GM12892 (cell line): ENCODE measurements around the gene CEBPE.

Source experiments
- DNase-seq: peaks from one replicate; pipeline ENCODE4 v3.0.0; 2011; ENCODE audit not compliant: insufficient read length
- FAIRE-seq: peaks from 2 replicates; lab custom pipeline; 2011; peaks lifted over from hg19 to GRCh38; lab: Jason Lieb, UNC
- POLR2A ChIP-seq: IDR thresholded peaks from 2 replicates; pipeline ENCODE4 v1.6.1; 2011; ENCODE audit warnings: low read depth, low read length, control low read depth
- POLR2AphosphoS5 ChIP-seq: IDR thresholded peaks from 2 replicates; pipeline ENCODE4 v1.6.1; 2011; ENCODE audit warnings: low read depth, low read length, control low read depth
- TAF1 ChIP-seq: IDR thresholded peaks from 2 replicates; pipeline ENCODE4 v1.6.1; 2011; ENCODE audit warnings: low read depth, mild to moderate bottlenecking, control low read depth, low read length, borderline replicate concordance

Gene CEBPE

GRCh38 chr14:23154964-23155587 lies 36.0 kb upstream of the CEBPE start:
- TF ChIP-seq TAF1 (no peak), POLR2A (no peak)
- DNase-seq: no peak
- FAIRE-seq: no peak

DNA sequence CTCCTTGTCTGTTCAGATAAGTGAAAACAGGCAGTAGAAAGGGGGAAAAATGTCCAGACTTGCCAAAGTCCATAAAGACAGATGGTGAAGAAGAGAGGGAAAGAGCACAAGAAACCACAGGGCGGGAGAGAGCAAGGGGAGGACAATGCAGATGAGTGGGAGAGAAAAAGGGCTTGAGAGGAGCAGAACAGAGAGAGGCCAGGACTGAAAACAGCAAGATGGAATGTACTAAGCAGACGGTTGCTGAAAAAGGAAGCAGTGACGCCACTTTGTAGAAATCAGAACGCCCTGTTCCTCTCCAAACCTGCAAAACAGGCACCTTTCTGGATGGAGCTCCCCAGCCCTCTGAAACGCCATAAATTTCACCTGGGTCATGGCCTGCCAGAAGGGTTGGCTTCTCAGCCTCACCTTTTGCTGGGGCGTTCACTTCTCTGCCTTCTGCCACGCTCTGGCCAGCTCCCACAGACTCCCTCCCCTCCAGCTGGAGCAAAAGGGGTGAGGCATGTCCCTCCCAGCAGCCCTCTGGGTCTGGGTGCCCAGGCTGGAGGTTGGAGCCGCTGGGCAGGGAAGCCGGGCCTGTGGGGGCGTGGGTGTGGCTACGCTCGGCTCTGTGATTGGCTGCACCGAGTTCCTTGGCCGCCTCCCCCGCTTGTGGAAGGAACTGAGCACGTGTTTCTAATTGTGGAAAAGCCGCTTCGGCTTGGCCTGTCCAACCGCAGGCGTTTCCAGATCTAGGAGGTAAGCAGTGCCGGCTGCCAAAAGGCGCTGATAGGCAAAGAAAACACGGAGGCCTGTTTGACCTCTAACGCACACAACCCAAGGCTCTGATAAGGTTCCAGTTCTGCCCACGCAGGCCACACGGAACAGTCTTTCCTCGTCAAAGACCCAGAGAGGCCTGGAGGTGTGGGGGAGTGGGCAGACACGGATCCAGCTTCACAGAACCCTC lies 35.1 kb upstream of the CEBPE start:
- TF ChIP-seq POLR2AphosphoS5 (no peak), POLR2A (no peak), TAF1 (no peak)
- DNase-seq (no peak), FAIRE-seq (no peak)

GRCh38 chr14:23151342-23151741 lies 32.3 kb upstream of the CEBPE start:
- TF ChIP-seq POLR2A (no peak), TAF1 (no peak), POLR2AphosphoS5 (no peak)
- no peak for FAIRE-seq

GRCh38 chr14:23149745-23150144 lies 30.7 kb upstream of the CEBPE start:
- no peak for TF ChIP-seq POLR2A
- no peak for TF ChIP-seq POLR2AphosphoS5
- no peak for TF ChIP-seq TAF1
- FAIRE-seq (no peak), DNase-seq (no peak)

More at GRCh38 chr14:23151342-23151741, 32.3 kb upstream of the CEBPE start:
- no peak for DNase-seq

GRCh38 chr14:23148591-23149249 lies 29.7 kb upstream of the CEBPE start:
- DNase-seq (no peak), FAIRE-seq (no peak)
- TF ChIP-seq TAF1: no peak
- no peak for TF ChIP-seq POLR2A
- TF ChIP-seq POLR2AphosphoS5: no peak

DNA sequence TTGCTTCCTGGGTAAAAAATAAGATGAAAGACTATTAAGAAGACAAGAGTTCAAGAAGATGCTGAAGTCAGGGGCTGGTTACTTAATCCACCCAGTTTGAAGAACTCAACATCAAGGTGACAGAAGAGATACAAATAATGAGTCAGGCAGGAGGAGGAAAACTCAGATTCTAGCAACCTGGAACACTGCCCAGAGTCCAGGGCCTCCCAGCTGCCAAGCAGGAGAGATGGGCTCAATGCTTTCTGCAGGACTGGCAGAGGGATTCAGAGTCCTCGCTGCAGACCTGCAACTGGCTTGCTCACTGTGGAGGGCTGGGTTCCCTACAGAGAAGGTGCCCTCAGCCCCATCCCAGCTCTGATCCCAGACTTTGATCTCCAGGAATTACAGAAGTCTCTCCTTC lies 28.6 kb upstream of the CEBPE start:
- DNase-seq: no peak

DNA sequence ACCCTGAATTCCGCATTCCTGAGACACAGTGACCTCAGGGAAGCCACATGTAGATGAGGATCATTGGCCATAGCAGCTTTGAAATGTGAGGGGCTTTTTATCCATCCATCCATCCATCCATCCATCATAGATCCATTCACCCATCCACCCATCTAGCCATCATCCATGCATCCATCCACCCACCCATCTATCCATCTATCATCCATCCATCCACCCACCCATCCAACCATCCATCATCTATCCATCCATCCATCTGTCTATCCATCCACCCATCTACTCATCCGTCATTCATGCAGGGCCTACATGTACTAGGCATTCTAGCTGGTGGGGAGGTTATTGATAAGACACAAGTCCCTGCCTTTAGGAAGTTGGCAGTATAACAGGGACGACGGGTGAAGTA lies 27.9 kb upstream of the CEBPE start:
- TF ChIP-seq TAF1 (no peak), POLR2AphosphoS5 (no peak), POLR2A (no peak)
- DNase-seq (no peak), FAIRE-seq (no peak)

More for the DNA sequence above, 28.6 kb upstream of the CEBPE start:
- TF ChIP-seq POLR2AphosphoS5: no peak
- no peak for TF ChIP-seq POLR2A
- no peak for TF ChIP-seq TAF1
- no peak for FAIRE-seq

GRCh38 chr14:23146351-23146910 lies 27.4 kb upstream of the CEBPE start:
- FAIRE-seq (no peak), DNase-seq (no peak)
- TF ChIP-seq POLR2A (no peak), POLR2AphosphoS5 (no peak), TAF1 (no peak)

- no peak for DNase-seq
- no peak for TF ChIP-seq POLR2AphosphoS5
- no peak for TF ChIP-seq POLR2A
- TF ChIP-seq TAF1: no peak
- no peak for FAIRE-seq
These were observed 26.8 kb upstream of the CEBPE start for GRCh38 chr14:23145794-23146350.

DNA sequence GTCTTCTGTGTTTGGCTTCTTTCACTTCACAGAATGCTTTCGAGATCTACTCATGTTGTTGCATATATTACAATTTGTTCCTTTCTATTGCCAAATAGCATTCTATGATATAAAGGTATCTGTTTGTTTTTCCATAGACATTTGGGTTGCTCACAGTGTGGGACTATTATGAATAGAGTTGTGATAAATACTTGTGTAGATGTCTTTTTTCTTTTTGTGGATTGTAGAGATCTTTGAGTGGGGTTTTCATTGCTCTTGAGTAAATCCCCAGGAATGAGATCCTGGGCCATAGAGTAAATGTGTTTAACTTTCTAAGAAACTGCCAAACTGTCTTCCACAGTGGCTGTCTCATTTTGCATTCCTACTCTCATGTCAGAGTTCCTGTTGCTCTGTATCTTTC lies 24.9 kb upstream of the CEBPE start:
- TF ChIP-seq POLR2AphosphoS5 (no peak), TAF1 (no peak), POLR2A (no peak)
- DNase-seq (no peak), FAIRE-seq (no peak)

- no peak for DNase-seq
- TF ChIP-seq POLR2A (no peak), POLR2AphosphoS5 (no peak), TAF1 (no peak)
- no peak for FAIRE-seq
These were observed 23.8 kb upstream of the CEBPE start for GRCh38 chr14:23142826-23143225.
